GM18907 (cell line): ENCODE measurements around the gene TMED3.
"Not testable (repeated sequence)": the region's sequence is repeated elsewhere in the genome, so short reads cannot be mapped to it uniquely, and the experiment has no call there.

Experiments used
- ATAC-seq: cut with Tn5 transposase; IDR thresholded peaks from one replicate; pipeline ENCODE4 v1.9.1; 2021; ENCODE audit warnings: mild to moderate bottlenecking, moderate library complexity; ENCODE audit not compliant: unreplicated experiment

The TMED3 gene

DNA sequence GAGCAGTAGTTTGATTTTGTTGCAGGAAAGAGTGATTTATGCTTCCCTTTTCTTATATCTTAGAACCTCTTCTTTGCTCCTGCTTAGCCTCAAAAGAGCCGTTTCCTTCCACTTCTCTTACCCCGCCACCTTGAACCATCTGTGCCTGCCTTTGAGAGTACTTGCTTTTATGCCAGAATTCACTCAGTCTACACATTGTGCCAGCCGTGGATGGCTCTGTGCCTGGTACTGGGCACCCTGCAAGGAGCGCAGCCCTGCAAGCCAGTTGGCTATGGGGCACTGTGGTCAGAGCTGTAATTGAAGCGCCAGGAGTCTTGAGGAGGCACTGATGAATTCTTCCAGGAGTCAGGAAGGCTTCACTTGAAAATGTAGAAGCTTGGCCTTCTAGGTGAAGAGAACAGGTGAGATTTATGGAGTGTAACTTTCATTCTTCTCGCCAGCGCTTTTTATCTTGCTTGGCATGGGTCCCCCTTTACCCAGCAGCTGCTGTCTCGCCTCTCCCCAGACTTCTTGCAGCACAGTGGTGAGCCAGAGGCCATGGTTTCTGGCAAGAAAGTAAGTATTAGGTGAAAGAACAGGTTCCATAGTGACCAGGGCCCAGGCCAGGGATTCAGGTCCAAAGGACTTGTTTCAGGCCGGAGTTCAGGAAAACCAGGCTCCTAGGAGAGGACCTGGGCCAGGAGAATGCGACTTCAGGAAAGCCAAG is 4.9 kb downstream of the TMED3 start:
- ATAC-seq, result no peak

DNA sequence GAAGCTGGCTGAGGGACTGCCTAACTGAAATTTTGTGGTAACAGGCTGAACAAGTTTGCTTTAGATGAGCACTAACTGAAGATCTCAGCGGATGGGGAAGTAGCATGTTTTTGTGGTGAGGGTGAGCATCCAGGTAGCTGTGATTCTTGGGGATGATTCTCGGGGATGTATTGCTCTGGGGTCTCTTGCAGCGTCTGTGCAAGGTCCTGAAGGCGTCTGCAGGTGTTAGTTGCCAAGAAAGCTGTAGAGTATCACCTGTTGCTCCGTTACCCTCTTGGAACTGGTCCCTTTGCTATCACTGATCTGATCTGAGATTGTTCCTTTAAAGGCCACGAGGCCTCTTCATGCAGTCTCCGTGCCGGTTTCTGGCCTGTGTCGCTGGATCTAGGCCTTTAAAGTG is 6.0 kb downstream of the TMED3 start:
- no peak for ATAC-seq

DNA sequence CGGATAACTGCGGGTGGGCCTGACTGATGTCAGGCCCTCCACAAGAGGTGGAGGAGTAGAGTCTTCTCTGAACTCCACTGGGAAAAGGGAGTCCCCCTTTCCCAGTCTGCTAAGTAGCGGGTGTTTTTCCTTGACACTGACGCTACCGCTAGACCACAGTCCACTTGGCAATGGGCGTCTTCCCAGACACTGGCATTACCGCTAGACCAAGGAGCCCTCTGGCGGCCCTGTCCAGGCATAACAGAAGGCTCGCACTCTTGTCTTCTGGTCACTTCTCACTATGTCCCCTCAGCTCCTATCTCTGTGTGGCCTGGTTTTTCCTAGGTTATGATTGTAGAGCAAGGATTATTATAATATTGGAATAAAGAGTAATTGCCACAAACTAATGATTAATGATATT is 9.1 kb downstream of the TMED3 start:
- ATAC-seq, result not testable (repeated sequence)

DNA sequence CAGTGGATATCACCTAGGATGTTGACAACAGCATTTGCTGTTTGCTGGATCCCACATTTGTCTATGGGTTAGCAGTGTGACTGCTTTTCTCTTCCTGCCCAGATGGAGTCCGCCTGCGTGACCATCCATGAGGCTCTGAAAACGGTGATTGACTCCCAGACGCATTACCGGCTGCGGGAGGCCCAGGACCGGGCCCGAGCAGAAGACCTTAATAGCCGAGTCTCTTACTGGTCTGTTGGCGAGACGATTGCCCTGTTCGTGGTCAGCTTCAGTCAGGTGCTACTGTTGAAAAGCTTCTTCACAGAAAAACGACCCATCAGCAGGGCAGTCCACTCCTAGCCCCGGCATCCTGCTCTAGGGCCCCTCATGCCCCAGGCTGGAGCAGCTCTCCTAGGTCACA is 11.0 kb downstream of the TMED3 start:
- ATAC-seq, result no peak

DNA sequence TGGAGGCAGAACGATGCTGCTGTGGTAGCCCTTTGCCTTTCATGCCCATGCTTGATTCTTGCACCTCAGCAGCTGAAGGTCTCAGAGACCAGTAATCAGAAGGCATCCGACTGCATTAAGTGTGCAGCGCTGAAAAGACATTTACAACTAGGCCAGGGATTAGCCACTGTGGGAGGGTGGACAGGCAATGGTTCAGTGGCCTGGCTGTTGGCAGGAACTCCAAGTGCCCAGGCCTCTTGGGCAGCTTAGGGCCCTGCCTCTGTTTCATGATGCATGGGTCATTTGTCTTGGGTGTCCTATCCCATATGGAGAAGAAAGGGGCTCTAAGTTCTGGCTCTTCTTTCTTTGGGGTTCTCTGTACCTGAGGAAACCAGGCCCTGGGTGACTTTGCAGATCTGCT is 11.4 kb downstream of the TMED3 start:
- no peak for ATAC-seq

DNA sequence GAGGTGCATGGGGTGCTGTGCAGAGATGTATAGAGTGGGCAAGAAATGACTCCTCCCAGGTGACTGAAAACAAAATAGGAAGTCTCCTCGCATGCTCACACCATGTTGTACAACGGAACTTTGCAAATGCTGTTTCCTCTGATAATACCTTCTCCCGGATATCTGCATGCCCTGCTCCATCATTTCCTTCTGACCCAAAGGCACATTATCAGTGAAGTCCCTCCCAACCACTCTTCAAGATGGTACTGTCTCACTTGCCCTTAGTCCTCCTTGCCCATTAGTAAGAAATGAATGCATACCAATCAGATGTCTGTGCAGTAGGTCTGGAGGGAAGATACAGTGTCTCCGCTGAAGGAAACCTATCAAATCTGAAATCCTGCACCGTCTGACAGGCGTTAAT is 12.0 kb downstream of the TMED3 start:
- ATAC-seq, result no peak

DNA sequence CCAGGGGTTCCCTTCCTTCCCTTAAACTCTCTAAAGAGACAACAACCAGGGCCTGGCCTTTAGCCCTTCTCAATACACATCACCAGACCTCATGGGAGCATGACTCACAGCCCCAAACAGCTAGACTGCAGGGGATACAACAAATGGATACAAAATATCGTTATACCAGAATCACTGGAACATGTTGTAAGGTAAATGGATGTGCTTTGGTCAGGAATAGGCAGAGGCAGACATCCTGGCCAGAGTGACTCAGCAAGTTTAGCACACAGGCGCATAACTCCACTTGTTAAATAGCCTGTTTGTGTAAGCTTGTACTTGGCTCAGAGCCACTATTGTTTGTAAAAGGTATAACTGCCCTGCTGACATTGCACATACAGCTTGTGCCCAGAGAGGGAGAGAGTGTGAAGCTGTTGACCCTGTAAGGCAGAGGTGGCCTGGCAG is 18.3 kb downstream of the TMED3 start:
- ATAC-seq, result no peak

DNA sequence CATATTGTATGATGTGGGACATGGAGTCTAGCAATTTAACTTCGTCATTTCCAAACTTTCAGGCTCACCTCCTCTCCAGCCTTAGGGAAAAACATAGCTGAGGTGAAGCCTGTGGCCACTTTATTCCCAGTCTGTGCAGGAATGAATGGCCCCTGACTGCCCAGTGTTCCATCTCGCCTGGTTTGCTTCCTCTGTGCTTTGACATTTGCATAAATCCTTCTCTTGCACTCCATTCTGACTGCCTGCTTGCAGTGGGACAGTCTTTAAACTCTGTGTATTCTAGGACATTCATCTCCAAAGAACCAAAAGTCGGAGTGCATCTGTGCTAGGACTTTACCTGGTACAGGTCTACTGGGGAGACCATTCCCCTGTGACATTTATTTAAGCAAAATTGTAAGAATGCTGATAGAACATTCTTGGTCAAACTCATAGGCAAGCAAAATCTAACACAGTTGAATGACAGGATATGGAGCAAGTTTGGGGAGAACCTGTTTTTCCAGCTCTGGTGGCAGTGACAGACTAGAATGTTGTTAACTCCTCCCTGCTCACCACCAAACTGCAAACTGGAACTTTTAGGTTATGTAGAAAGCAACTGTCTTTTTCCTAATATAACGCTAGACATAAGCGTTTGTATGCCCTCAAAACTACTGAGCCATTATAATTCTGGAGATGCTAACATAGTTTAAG is 22.1 kb downstream of the TMED3 start:
- no peak for ATAC-seq

DNA sequence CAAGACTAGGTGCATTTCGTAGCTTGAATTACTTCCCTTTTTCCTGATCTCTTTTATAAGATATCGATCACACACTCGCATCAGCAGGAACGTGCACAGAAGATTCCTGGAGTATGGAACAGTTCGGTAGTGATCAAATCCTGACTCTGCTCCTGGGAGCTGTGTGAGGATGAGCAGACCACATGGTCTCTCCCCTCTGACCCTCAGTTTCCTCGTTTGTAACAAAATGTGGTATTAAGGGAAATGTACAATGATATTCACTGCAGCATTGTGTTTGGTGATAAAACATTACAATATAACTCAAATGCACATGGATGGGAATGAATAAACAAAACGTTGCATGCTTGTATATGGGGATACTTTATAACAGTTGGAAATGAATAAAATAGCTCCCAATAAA is 26.7 kb downstream of the TMED3 start:
- no peak for ATAC-seq

DNA sequence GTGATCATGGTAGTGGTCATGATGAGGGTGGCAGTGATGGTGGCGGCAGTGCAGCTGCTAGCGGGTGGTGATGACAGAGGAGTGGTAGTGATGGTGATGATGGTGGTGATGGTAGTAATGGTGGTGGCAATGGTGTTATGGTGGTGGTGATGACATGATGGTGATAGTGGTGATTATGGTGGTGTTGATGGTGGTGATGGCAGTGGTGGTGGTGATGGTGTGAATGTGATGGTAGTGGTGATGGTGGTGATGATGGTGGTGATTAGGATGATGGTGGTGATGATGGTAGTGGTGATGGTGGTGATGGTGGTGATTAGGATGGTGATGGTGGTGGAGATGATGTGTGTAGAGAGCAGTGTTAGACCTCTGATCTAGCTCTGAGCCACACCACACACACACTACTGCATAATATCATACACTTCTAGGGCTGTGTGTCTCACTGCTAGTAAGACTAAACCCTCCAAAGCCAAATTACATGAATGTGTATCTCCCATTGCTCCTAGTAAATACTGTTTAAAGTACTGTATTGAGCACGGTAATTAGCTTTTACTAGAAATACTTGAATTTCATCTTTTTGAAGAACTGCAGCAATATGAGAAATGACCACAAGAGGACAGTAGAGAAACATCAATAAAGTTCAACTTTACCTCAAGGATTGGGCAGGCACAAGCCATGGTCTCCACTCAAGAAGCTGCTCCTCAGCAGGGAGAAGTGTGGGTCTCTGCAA is 28.8 kb downstream of the TMED3 start:
- ATAC-seq, result no peak

DNA sequence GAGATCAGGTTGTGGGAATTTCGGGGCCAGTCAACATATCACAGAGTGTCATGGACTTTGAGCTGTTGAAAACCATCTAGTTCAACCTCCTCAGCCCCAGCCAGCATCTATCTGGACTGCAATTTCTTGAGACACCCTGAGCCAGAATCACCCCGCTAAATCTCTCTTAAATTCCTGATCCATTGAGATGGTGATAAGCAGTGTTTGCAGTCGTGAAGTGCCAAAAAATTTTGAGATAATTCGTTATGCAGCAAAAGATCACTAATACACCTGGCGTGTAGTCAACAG is 29.3 kb downstream of the TMED3 start:
- ATAC-seq, result no peak

DNA sequence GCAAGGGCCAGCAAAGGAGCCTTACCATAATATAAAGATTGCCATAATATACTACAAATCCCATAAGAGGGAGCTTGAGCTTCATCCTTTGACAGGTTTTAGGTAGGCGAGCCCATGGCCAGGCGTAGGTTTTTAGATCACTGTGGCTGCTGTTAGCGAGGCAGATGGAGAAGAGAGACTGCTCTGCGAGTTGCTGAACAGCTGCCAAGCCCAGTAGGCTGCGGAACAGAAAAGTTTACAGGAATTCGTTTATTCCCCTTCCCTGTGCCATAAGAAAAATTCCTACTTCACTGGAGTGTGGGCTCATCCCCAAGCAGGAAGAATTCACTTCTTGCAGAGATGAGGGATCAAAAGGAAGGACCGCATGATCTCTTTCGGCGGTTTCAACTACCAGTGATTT is 30.5 kb downstream of the TMED3 start:
- no peak for ATAC-seq

DNA sequence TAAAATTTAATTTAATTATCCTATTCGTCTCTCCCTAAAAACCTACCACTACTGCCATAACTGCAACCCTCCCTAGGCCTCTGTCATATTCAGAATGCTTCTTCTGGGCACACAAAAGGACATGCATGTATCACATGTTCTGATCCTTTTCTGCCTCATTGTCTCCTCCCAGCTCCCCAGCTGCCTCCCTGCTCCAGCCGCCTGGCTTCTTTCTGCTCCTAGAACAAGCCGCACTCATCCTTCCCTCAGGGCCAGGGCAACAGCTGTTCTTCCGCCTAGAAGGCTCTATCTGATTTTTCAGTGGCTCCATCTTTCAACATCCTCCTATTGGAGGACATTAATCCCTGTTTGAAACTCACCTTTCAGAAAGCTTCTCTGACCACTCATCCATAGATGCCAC is 38.6 kb downstream of the TMED3 start:
- no peak for ATAC-seq

DNA sequence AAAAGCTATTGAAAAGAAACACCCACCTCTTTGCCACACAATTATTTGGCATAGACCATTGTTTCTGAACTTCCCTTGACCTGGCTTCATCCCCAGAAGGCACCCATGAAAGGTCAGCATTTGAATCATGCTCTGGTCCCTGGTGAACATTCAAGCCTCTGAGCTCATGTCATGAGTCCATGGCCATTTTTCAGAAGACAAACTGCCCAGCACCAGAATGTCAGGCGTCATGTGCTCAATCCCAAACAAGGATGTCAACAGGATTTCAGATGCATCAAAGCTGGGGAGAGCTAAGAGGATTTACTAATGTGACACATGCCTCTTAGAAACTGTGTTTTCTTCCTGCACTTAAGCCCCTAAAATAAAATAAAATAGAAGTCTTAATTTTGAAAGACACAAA is 41.3 kb downstream of the TMED3 start:
- ATAC-seq, result no peak

DNA sequence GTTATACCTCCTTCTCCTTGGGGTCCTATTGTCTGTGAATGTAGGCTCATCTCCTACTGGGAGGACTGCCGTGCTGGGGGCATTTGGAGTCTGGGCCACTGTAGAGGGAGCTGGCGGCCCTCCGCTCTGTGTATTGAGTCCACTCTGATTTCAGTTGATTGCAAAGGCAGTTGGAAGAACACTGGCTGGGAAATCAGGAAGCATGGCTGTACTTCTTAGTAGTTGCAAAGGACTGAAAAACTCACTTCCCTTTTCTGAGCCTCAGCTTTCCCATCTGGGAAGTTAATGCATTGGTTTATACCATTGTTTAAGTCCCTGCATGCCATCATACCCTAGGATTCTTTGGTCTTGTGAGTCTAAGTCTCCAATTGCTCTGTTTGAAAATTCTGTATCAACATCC is 46.7 kb downstream of the TMED3 start:
- no peak for ATAC-seq

DNA sequence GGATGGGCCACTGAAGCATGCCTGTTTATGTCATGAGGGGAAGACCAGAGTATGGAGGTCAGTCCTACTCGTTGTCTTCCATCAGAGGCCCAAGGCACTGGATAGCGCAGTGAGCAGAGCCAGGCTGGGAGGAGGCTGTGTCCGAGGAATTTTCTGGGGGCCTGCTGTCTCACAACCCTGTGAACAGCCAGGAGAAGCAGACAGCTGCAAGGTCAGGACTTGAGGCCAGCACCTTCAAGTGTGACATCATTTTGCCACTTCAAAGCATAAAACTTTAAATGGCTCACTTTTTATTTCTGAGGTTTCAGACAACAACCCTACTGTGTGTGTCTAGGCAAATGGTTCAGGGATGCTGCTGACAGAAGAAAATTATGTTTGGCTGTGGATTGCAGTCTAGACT is 47.2 kb downstream of the TMED3 start:
- ATAC-seq, result no peak

DNA sequence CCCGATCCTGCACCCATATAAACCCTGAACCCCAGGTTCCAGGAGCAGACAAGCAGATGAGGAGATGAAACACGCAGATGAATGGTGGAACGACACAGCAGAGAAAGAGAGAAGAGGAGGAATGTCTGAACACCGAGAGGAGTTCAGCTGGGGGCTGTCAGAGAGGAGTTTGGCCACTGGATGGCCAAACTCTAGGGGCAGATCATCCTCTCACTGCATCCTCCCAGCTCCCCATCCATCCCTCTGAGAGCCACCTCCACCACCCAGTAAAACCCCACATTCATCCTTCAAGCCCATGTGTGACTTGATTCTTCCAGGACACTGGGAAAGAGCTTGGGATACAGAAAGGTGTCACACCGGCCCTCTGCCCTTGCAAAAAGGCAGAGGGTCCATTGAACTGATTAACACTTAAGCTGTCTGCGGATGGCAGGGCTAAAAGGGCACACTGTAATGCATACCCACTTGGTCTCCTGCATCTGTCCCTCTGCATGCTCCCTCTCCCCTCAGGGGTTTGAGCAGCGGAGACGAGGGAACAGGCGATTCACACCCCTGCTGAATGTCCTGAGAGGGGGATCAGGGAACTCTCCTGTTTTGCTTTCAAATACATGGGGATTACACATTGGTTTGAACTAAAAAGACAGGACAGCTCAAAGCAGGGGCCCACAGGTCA is 53.8 kb downstream of the TMED3 start:
- ATAC-seq, result no peak

DNA sequence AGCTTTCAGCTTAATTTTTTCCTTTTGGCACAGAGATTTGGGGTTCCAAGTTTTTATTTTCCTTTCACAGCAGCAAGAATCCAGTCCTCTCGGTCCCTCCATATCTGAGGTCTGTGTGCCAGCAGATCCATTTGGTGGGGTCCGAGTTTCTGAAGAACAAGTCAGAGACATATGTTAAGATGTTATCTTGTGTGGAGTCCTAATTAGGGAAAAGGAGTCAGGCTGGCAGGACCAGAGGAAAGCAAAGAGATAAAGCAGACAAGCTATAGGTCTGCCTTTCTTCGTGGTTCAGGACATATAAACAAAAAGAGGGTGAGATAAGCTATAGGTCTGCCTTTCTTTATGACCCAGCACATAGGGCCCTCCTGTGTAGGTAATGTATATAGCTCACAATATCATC is 54.9 kb downstream of the TMED3 start:
- no peak for ATAC-seq

DNA sequence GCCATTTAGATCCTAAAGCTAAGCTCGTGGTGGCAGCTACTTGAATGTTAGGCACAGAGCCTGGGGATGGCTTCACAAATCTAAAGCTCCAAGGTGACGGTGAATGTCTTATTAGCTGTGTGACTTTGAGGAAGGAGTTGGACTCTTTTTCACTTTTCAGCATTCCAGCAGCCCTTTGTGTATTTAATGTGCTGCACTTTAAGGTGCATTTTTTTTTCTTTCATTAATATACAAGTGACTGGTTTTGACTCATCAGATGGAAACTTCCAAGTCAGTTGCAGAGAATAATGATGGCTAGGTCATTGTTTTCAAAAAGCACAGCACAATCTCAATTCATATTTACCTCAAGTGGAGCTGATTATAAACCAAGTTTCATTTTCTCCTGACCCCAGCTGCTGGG is 55.8 kb downstream of the TMED3 start:
- no peak for ATAC-seq

DNA sequence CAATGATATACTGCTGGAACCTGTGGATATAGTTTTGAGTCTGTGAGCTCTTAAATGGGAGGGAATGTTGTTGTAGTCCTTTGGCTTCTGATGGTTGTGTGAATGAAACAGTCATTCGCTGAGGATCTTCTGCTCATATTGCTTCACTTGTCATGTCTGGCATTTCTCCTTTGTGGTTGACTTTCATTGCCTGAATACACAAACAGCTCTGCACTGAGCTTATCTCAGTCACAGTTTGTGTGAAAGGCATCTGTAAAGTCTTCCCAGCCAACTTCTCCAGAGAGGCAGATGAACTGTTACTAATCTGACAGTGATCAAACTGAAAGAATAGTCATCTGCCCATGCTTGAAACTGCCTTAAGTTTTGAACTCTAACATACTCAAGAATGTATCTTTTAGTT is 59.8 kb downstream of the TMED3 start:
- ATAC-seq, result no peak

DNA sequence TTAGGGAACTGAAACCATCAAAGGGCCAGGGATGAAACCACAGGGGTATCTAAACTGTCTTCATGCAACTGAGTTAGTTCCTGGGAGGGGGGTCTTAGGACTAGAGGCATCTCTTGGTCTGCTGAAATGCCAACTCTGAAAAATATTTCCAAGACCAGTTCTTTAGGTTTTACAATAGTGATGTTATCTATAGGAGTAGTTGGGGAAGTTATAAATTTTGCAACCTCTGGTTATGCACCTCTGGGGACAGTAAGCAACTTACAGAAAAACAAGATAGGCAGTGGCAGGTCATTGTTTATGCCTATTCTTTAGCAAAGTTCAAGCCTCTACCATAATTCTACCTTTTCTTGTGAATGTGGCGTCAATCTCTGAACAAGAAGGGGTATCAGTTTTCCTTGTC is 60.7 kb downstream of the TMED3 start:
- ATAC-seq, result no peak

DNA sequence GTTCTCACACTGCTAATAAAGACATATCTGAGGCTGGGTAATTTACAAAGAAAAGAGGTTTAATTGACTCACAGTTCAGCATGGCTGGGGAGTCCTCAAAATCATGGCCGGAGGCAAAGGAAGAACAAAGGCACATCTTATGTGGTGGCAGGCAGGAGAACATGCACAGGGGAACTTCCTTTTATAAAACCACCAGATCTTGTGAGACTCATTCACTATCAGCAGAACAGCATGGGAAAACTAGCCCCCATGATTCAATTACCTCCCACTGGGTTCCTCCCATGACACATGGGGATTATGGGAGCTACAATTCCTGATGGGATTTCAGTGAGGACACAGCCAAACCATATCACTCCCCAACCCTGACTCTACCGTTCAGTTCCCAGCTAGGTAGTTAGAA is 61.5 kb downstream of the TMED3 start:
- no peak for ATAC-seq
